Gastroesophageal sphincter (tissue), 3 donors: ENCODE measurements around the gene TANC1.

Experiments used
- CTCF ChIP-seq, 4 experiments: fragments of 200-600 bp in 2 of 4; fragments of 450-650 bp in 2 of 4; sonication (generic) in 1 of 4; IDR thresholded peaks; one replicate each; pipeline ENCODE4 v1.5.1; 2017 to 2019; ENCODE audit warnings: antibody characterized with exemption in 4 of 4, mild to moderate bottlenecking in 2 of 4, moderate library complexity in 2 of 4
- POLR2A ChIP-seq, 2 donors: fragments of 450-650 bp; IDR thresholded peaks; one replicate each; pipeline ENCODE4 v1.6.1; 2017; ENCODE audit warnings: antibody characterized with exemption in 2 of 2, mild to moderate bottlenecking in 2 of 2, moderate library complexity in 1 of 2
- POLR2AphosphoS5 ChIP-seq: sonication (generic); formaldehyde crosslinking; IDR thresholded peaks from one replicate; pipeline ENCODE4 v1.6.1; 2017; ENCODE audit warnings: antibody characterized with exemption

GRCh38 chr2:159078443-159078842 is 110.0 kb downstream of the TANC1 start:
- no peak for TF ChIP-seq CTCF (IDR thresholded peaks at IDR 0.05)
- no peak for TF ChIP-seq POLR2A (IDR thresholded peaks at IDR 0.05)
- TF ChIP-seq POLR2AphosphoS5: no peak
